Activated naive CD4-positive, alpha-beta T cell treated with anti-CD3 and anti-CD28 coated beads for 36 hours (primary cell): Measurements from ENCODE around the gene ALB. TPM values are rescaled to one million over a fixed set of nuclear protein-coding genes. Genes with fewer than 3 reads are reported as not detected.

Source experiments
- CTCF ChIA-PET: fragments of 350-600 bp; sonication (Branson Sonifier 250); formaldehyde crosslinking; loops from one replicate; lab custom pipeline; 2021; ENCODE audit warnings: antibody characterized with exemption; lab: Charles Lee
- DNase-seq: peaks from one replicate; pipeline ENCODE4 v3.0.0-alpha.2; 2020
- H3K27ac Mint-ChIP-seq: one replicate; pipeline ENCODE4 v1.8.0; 2021; ENCODE audit warnings: mild to moderate bottlenecking, mixed read lengths
- H3K27me3 Mint-ChIP-seq: one replicate; pipeline ENCODE4 v1.8.0; 2021; ENCODE audit warnings: low read depth, mixed read lengths
- H3K36me3 Mint-ChIP-seq: one replicate; pipeline ENCODE4 v1.8.0; 2021; ENCODE audit warnings: low read depth, mixed read lengths
- H3K4me1 Mint-ChIP-seq: one replicate; pipeline ENCODE4 v1.8.0; 2021; ENCODE audit warnings: low read depth, mixed read lengths
- H3K4me3 Mint-ChIP-seq: one replicate; pipeline ENCODE4 v1.8.0; 2021; ENCODE audit warnings: mild to moderate bottlenecking, moderate library complexity, mixed read lengths
- H3K9me3 Mint-ChIP-seq: one replicate; pipeline ENCODE4 v1.8.0; 2021; ENCODE audit warnings: mixed read lengths
- intact Hi-C: fragments of 100-400 bp; cut with micrococcal nuclease; formaldehyde crosslinking; loops from one replicate; pipeline ENCODE4 v1.15.1; 2023
- total RNA-seq, 2 experiments: library from RNA; stranded (reverse); gene quantifications; one replicate each; pipeline ENCODE4 v1.2.3, GENCODE V29; 2021

The ALB gene
- total RNA-seq, 2 experiments from 2014 or later, result not detected

DNA sequence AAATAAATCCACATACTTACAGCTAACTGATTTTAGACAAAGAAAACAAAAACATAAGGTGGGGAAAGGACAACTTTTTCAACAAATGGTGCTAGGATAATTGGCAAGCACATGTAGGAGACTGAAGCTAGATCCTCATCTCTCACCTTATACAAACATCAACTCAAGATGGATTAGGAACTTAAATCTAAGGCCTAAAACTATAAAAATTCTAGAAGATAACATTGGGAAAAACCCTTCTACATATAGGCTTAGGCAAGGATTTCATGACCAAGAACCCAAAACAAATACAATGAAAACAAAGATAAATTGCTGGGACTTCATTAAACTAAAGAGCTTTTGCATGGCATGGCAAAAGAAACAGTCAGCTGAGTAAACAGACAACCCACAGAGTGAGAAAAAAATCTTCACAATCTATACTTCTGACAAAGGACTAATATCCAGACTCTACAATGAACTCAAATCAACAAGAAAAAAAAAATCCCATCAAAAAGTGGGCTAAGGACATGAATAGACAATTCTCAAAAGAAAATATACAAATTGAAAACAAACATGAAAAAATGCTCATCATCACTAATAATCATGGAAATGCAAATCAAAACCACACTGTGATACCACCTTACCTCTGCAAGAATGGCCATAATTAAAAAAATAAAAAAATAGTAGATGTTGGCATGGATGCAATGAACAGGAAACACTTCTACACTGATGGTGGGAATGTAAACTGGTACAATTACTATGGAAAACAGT, 17.8 kb downstream of the ALB start:
- Mint-ChIP-seq H3K27me3 (no peaks in the 10 kb centered on the region), H3K36me3 (no peaks in the 10 kb centered on the region), H3K27ac (no peak overlapping the region), H3K4me1 (no peaks in the 10 kb centered on the region), H3K4me3 (no peak overlapping the region), H3K9me3 (no peaks in the 10 kb centered on the region)
- intact Hi-C loops, result no loop called here
- DNase-seq, result no peak
- CTCF ChIA-PET, result interaction anchor here (1.3 kb wide), 1 partner anchor 24 kb away, joined by 5 read pairs; no protein-coding TSS in a partner anchor

DNA sequence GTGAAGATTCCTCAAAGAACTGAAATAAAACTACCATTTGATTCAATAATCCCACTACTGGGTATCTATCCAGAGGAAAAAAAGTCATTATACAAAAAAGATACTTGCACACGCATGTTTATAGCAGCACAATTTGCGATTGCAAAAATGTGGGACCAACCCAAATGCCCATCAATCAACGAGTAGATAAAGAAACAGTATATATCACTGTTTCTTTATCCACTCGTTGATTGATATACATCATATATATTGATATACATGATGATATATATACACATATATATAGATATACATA, 18.3 kb downstream of the ALB start:
- Mint-ChIP-seq H3K4me3 (no peak overlapping the region), H3K36me3 (no peaks in the 10 kb centered on the region), H3K9me3 (no peaks in the 10 kb centered on the region), H3K27ac (no peak overlapping the region), H3K27me3 (no peaks in the 10 kb centered on the region), H3K4me1 (no peaks in the 10 kb centered on the region)
- CTCF ChIA-PET, result interaction anchor here (1.3 kb wide), 1 partner anchor 24 kb away, joined by 5 read pairs; no protein-coding TSS in a partner anchor
- no peak for DNase-seq
- intact Hi-C loops, result no loop called here

DNA sequence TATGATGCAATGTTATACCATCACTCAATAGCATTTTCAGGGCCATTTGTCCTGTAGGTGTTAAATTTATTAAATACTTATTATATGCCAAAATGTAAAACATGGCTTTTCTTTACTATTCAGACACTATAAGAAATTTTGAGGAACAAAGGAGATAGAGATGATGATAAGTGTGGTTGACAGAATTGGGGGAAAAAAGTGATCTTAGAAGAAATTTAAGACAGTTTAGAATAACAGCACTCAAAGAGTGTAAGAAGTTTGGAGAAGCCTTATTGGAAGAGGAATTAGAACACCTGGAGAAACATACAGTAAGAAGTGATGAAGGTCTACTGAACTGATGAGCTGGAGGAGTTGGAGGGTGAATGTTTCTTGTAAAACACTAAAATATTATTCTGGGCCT, 19.1 kb downstream of the ALB start:
- no peaks in the 10 kb centered on the region for H3K27me3 Mint-ChIP-seq
- no peak for DNase-seq
- H3K36me3 Mint-ChIP-seq, result no peaks in the 10 kb centered on the region
- intact Hi-C loops, result no loop called here
- H3K9me3 Mint-ChIP-seq, result no peaks in the 10 kb centered on the region
- no peak overlapping the region for H3K4me3 Mint-ChIP-seq
- H3K27ac Mint-ChIP-seq, result no peak overlapping the region
- H3K4me1 Mint-ChIP-seq, result no peaks in the 10 kb centered on the region
- CTCF ChIA-PET, result no interaction called here

DNA sequence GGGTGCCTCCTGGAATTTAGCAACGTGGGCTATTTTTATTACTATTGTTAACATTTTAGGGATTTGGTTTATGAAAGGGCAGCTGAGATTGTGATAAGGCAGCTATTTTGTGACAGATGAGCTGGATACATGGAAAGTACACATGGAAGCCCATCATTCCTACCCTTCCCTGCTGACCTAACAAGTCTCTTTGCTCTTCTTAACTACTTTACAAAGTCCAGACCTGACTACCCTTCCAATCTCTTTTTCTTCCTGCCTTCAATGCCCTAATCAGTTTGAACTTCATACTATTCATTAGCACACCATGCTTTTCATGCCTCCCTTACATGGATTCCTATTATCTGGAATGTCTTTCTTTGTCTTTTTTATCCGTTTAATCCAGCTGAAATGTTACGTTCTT, 22.6 kb downstream of the ALB start:
- Mint-ChIP-seq H3K4me1 (no peaks in the 10 kb centered on the region), H3K27me3 (no peaks in the 10 kb centered on the region), H3K4me3 (no peak overlapping the region), H3K27ac (no peak overlapping the region), H3K36me3 (no peaks in the 10 kb centered on the region), H3K9me3 (no peaks in the 10 kb centered on the region)
- CTCF ChIA-PET, result no interaction called here
- intact Hi-C loops, result no loop called here
- no peak for DNase-seq

DNA sequence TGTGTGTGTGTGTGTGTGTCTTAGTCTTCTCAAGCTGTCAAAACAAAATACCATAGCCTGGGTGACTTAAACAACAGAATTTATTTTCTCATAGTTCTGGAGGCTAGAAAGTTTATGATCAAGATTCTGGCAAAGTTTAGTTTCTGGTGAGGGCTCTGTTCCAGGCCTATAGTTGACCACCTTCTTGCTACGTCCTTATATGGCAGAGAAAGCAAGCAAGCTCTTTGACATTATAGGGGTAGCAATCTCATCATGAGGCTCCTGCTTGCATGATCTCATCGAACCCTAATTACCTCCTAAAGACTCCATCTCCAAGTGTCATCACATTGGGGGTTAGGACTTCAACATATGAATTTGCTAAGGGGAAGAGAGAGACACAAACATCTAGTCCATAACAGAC, 25.0 kb downstream of the ALB start:
- no peak overlapping the region for H3K4me3 Mint-ChIP-seq
- CTCF ChIA-PET, result interaction anchor here (1.9 kb wide), 1 partner anchor 17 kb away, joined by 5 read pairs; no protein-coding TSS in a partner anchor

DNA sequence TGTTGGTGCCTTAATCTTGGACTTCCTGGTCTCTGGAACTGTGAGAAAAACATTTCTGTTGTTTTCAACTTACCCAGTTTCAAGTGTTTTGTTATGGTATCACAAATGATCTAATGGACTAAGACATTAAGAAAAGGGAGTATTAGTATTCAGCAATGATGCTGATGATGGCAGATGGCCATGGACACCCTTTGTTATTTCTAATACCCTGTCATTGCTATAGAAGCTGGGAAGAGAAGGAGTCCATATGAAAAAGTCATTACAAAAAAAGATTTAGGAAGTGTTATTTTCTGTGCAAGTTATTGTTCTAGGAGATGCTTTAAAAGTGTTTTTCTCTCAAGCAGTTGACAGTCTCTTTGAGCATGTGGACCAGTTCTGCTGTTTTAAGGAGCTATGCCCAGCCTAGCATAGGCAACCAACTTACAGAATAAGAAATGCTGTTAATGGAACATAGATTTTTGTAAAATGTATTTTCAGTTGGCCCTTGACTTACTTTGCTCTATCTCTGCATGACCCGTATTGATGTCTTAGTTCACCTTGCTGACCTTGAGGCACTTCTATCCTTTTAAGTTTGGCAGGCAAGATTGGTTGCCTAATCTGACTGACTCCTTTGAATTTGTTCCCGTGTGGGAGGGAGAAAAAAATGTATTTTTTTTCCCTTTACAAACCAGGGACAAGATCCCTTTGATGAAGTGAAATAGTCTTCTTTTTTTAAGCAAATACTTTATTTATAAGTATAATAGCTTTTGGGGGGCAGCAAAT, 25.9 kb downstream of the ALB start:
- no peak overlapping the region for H3K27ac Mint-ChIP-seq
- CTCF ChIA-PET, result interaction anchor here (1.9 kb wide), 1 partner anchor 16 kb away, joined by 5 read pairs; no protein-coding TSS in a partner anchor
- no peak for DNase-seq
- no peak overlapping the region for H3K4me3 Mint-ChIP-seq
- no peaks in the 10 kb centered on the region for H3K36me3 Mint-ChIP-seq
- no peaks in the 10 kb centered on the region for H3K9me3 Mint-ChIP-seq
- H3K4me1 Mint-ChIP-seq, result no peaks in the 10 kb centered on the region
- peaks cover 5% of the 10 kb centered on the region for H3K27me3 Mint-ChIP-seq
- intact Hi-C loops, result no loop called here

More for the DNA sequence above, 25.0 kb downstream of the ALB start:
- intact Hi-C loops, result no loop called here
- Mint-ChIP-seq H3K36me3 (no peaks in the 10 kb centered on the region), H3K27ac (no peak overlapping the region), H3K27me3 (peaks cover 2% of the 10 kb centered on the region), H3K4me1 (no peaks in the 10 kb centered on the region), H3K9me3 (no peaks in the 10 kb centered on the region)
- DNase-seq, result no peak

DNA sequence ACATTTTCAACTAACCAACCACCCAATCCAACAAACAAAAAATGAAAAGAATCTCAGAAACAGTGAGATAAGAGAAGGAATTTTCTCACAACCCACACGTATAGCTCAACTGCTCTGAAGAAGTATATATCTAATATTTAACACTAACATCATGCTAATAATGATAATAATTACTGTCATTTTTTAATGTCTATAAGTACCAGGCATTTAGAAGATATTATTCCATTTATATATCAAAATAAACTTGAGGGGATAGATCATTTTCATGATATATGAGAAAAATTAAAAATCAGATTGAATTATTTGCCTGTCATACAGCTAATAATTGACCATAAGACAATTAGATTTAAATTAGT, 27.7 kb downstream of the ALB start:
- H3K9me3 Mint-ChIP-seq, result no peaks in the 10 kb centered on the region
- H3K36me3 Mint-ChIP-seq, result no peaks in the 10 kb centered on the region
- CTCF ChIA-PET, result interaction anchor here (1.0 kb wide), 1 partner anchor 14 kb away, joined by 5 read pairs; no protein-coding TSS in a partner anchor
- peaks cover 5% of the 10 kb centered on the region for H3K27me3 Mint-ChIP-seq
- no peak for DNase-seq
- H3K4me3 Mint-ChIP-seq, result no peak overlapping the region
- H3K4me1 Mint-ChIP-seq, result no peaks in the 10 kb centered on the region
- H3K27ac Mint-ChIP-seq, result no peak overlapping the region
- intact Hi-C loops, result no loop called here

DNA sequence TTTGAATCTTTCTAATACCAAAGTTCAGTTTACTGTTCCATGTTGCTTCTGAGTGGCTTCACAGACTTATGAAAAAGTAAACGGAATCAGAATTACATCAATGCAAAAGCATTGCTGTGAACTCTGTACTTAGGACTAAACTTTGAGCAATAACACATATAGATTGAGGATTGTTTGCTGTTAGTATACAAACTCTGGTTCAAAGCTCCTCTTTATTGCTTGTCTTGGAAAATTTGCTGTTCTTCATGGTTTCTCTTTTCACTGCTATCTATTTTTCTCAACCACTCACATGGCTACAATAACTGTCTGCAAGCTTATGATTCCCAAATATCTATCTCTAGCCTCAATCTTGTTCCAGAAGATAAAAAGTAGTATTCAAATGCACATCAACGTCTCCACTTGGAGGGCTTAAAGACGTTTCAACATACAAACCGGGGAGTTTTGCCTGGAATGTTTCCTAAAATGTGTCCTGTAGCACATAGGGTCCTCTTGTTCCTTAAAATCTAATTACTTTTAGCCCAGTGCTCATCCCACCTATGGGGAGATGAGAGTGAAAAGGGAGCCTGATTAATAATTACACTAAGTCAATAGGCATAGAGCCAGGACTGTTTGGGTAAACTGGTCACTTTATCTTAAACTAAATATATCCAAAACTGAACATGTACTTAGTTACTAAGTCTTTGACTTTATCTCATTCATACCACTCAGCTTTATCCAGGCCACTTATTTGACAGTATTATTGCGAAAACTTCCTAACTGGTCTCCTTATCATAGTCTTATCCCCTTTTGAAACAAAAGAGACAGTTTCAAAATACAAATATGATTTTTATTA, 28.3 kb downstream of the ALB start:
- intact Hi-C loops, result no loop called here
- peaks cover 5% of the 10 kb centered on the region for H3K27me3 Mint-ChIP-seq
- no peak overlapping the region for H3K4me3 Mint-ChIP-seq
- H3K27ac Mint-ChIP-seq, result no peak overlapping the region
- no peaks in the 10 kb centered on the region for H3K9me3 Mint-ChIP-seq
- no peaks in the 10 kb centered on the region for H3K4me1 Mint-ChIP-seq
- CTCF ChIA-PET, result interaction anchor here (1.0 to 1.6 kb wide), 3 partner anchors 14 kb away, joined by 4 to 5 read pairs (median 5); no protein-coding TSS in a partner anchor
- no peaks in the 10 kb centered on the region for H3K36me3 Mint-ChIP-seq
- no peak for DNase-seq

DNA sequence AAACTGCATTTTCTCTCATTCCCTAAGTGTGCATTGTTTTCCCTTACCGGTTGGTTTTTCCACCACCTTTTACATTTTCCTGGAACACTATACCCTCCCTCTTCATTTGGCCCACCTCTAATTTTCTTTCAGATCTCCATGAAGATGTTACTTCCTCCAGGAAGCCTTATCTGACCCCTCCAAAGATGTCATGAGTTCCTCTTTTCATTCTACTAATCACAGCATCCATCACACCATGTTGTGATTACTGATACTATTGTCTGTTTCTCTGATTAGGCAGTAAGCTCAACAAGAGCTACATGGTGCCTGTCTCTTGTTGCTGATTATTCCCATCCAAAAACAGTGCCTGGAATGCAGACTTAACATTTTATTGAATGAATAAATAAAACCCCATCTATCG, 29.1 kb downstream of the ALB start:
- Mint-ChIP-seq H3K36me3 (no peaks in the 10 kb centered on the region), H3K4me1 (no peaks in the 10 kb centered on the region), H3K27ac (no peak overlapping the region), H3K27me3 (peaks cover 5% of the 10 kb centered on the region), H3K9me3 (no peaks in the 10 kb centered on the region), H3K4me3 (no peak overlapping the region)
- no peak for DNase-seq
- intact Hi-C loops, result no loop called here
- CTCF ChIA-PET, result interaction anchor here (1.4 to 1.6 kb wide), 2 partner anchors 13 to 15 kb away, joined by 4 to 5 read pairs; no protein-coding TSS in a partner anchor

DNA sequence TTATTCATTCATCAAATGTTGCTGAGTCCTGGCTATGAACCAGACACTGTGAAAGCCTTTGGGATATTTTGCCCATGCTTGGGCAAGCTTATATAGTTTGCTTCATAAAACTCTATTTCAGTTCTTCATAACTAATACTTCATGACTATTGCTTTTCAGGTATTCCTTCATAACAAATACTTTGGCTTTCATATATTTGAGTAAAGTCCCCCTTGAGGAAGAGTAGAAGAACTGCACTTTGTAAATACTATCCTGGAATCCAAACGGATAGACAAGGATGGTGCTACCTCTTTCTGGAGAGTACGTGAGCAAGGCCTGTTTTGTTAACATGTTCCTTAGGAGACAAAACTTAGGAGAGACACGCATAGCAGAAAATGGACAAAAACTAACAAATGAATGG, 30.2 kb downstream of the ALB start:
- CTCF ChIA-PET, result interaction anchor here (1.5 to 1.6 kb wide), 2 partner anchors 11 to 16 kb away, joined by 4 to 5 read pairs; no protein-coding TSS in a partner anchor

DNA sequence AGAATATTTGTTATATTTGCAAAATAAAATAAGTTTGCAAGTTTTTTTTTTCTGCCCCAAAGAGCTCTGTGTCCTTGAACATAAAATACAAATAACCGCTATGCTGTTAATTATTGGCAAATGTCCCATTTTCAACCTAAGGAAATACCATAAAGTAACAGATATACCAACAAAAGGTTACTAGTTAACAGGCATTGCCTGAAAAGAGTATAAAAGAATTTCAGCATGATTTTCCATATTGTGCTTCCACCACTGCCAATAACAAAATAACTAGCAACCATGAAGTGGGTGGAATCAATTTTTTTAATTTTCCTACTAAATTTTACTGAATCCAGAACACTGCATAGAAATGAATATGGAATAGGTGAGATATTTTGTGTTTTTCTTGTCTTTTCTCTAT, 31.9 kb downstream of the ALB start, which contains the start of gene AFP:
Gene AFP (plus strand): TSS at position 238 of the 400 bp plus-strand sequence. CDS start 42 bp downstream, at position 280.
- peaks cover 5% of the 10 kb centered on the region for H3K27me3 Mint-ChIP-seq
- CTCF ChIA-PET, result no interaction called here
- H3K36me3 Mint-ChIP-seq, result no peaks in the 10 kb centered on the region
- intact Hi-C loops, result no loop called here
- no peak within 1 kb of the TSS for H3K27ac Mint-ChIP-seq
- no peak for DNase-seq
- no peaks in the 10 kb centered on the region for H3K9me3 Mint-ChIP-seq
- no peaks in the 10 kb centered on the region for H3K4me1 Mint-ChIP-seq
- H3K4me3 Mint-ChIP-seq, result no peak within 1 kb of the TSS

More for the DNA sequence above, 30.2 kb downstream of the ALB start:
- Mint-ChIP-seq H3K27me3 (peaks cover 5% of the 10 kb centered on the region), H3K4me1 (no peaks in the 10 kb centered on the region), H3K27ac (no peak overlapping the region), H3K9me3 (no peaks in the 10 kb centered on the region), H3K36me3 (no peaks in the 10 kb centered on the region), H3K4me3 (no peak overlapping the region)
- intact Hi-C loops, result no loop called here
- no peak for DNase-seq
